HEK293 (cell line): ENCODE data around the gene KCNMB2.

Experiments
- CTCF ChIA-PET: fragments of 350-600 bp; formaldehyde crosslinking; extraction: SDS; loops from one replicate; lab custom pipeline; 2021; ENCODE audit warnings: antibody characterized with exemption; lab: Yijun Ruan, JAX
- POLR2A ChIA-PET: fragments of 300-600 bp; formaldehyde crosslinking; extraction: SDS; loops from one replicate; lab custom pipeline; 2020; ENCODE audit warnings: antibody characterized with exemption, inconsistent platforms; lab: Yijun Ruan, JAX
- H3K27ac ChIP-seq: fragments of 200-500 bp; sonication (Bioruptor generic); 2 replicates; pipeline ENCODE4 v1.5.1; 2014; ENCODE audit warnings: low read depth, low read length, control low read depth, inconsistent platforms; ENCODE audit errors: extremely low read depth
- H3K36me3 ChIP-seq, 2 experiments: fragments of 200-500 bp in 1 of 2; sonication (Bioruptor generic) in 1 of 2; 1 replicate in 1 of 2; 2 replicates in 1 of 2; pipeline ENCODE4 v1.5.1; 2014 to 2017; ENCODE audit warnings: inconsistent platforms in 2 of 2, low read length in 2 of 2; ENCODE audit not compliant: control insufficient read depth in 2 of 2, insufficient read depth in 1 of 2
- H3K4me1 ChIP-seq: fragments of 200-500 bp; sonication (Bioruptor generic); 2 replicates; pipeline ENCODE4 v1.5.1; 2014; ENCODE audit warnings: mild to moderate bottlenecking, low read length, inconsistent platforms; ENCODE audit not compliant: control insufficient read depth, insufficient read depth
- H3K4me3 ChIP-seq: 2 replicates; pipeline ENCODE4 v1.5.1; 2011; ENCODE audit warnings: low read depth, mild to moderate bottlenecking, control low read depth, low read length, moderate library complexity
- H3K9me3 ChIP-seq: fragments of 200-500 bp; sonication (Bioruptor generic); 2 replicates; pipeline ENCODE4 v1.5.1; 2014; ENCODE audit warnings: low read depth, low read length, inconsistent platforms; ENCODE audit not compliant: control insufficient read depth, insufficient read depth
- ZNF146 ChIP-seq: fragments of 450-650 bp; formaldehyde crosslinking; IDR thresholded peaks from 2 replicates; pipeline ENCODE4 v1.5.1; 2016; ENCODE audit warnings: missing biosample characterization, missing genetic modification characterization
- ZNF148 ChIP-seq: fragments of 450-650 bp; formaldehyde crosslinking; IDR thresholded peaks from 2 replicates; pipeline ENCODE4 v1.5.0; 2017; ENCODE audit warnings: missing biosample characterization, missing genetic modification characterization, borderline replicate concordance
- ZNF155 ChIP-seq: fragments of 450-650 bp; formaldehyde crosslinking; IDR thresholded peaks from 2 replicates; pipeline ENCODE4 v1.5.1; 2016; ENCODE audit warnings: missing biosample characterization, missing genetic modification characterization
- ZNF398 ChIP-seq: fragments of 450-650 bp; formaldehyde crosslinking; IDR thresholded peaks from 2 replicates; pipeline ENCODE4 v1.5.1; 2017; ENCODE audit warnings: missing biosample characterization, missing genetic modification characterization
- ZNF518A ChIP-seq: fragments of 450-650 bp; formaldehyde crosslinking; conservative IDR thresholded peaks from 2 replicates; pipeline ENCODE4 v1.5.1; 2016; ENCODE audit warnings: low read depth, missing biosample characterization, missing genetic modification characterization
- ZNF623 ChIP-seq: fragments of 450-650 bp; formaldehyde crosslinking; IDR thresholded peaks from 2 replicates; pipeline ENCODE4 v1.5.1; 2016; ENCODE audit warnings: missing biosample characterization, missing genetic modification characterization
- ZNF626 ChIP-seq: fragments of 450-650 bp; sonication (Bioruptor Pico); formaldehyde crosslinking; IDR thresholded peaks from 2 replicates; pipeline ENCODE4 v1.5.1; 2018; ENCODE audit warnings: missing biosample characterization, missing genetic modification characterization, inconsistent platforms
- ZNF629 ChIP-seq: fragments of 450-650 bp; formaldehyde crosslinking; IDR thresholded peaks from 2 replicates; pipeline ENCODE4 v1.5.1; 2017; ENCODE audit warnings: missing biosample characterization, missing genetic modification characterization
- ZNF658 ChIP-seq: fragments of 450-650 bp; formaldehyde crosslinking; IDR thresholded peaks from 2 replicates; pipeline ENCODE4; 2016; ENCODE audit warnings: missing biosample characterization, missing genetic modification characterization
- ZNF677 ChIP-seq: fragments of 450-650 bp; IDR thresholded peaks from 2 replicates; pipeline ENCODE4 v1.5.0; 2018; ENCODE audit warnings: missing biosample characterization, mild to moderate bottlenecking, missing genetic modification characterization, moderate library complexity
- TF ChIP-seq, protein P1 (sequence below): fragments of 450-650 bp; formaldehyde crosslinking; IDR thresholded peaks from 2 replicates; pipeline ENCODE4 v1.5.1; 2016; ENCODE audit warnings: missing biosample characterization, missing genetic modification characterization, low read depth
- TF ChIP-seq, protein P2 (sequence below): fragments of 450-650 bp; formaldehyde crosslinking; IDR thresholded peaks from 2 replicates; pipeline ENCODE4 v1.5.1; 2016; ENCODE audit warnings: missing biosample characterization, missing genetic modification characterization, borderline replicate concordance
- TF ChIP-seq, protein P3 (sequence below): fragments of 450-650 bp; formaldehyde crosslinking; IDR thresholded peaks from 2 replicates; pipeline ENCODE4 v1.5.1; 2016; ENCODE audit warnings: missing biosample characterization, missing genetic modification characterization

KCNMB2 gene

DNA sequence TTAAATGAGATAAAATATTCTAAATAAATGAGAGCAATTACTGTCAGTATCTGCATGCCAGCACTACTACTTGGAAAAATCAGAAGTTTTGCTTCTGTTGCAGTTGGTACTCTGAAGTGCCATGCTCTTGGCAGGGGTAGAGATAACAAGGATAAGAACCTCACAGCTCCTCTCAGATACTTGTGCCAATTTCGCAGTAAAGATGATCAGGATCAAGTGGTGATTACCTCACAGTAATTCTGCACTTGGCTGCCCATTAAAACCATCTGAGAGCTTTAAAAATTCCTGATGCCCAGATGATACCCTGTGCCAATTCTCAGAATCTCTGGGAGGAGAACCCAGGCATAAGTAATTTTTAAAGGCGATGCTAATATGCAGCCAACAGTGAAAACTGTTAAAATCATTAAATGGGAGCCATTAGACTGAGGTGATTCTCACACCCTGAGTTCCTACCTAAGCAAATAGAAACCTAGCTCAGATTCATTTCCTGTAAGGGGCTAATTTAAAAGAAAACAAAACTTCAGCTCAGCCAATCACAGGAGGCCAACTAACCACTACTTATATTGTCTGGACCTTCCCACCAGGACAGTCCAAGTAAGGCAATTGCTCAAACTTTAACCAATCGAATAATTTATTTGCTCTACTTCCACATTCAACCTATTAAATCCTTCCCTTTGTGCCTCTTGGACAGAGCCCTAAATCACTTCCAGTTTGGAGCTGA, 171.2 kb downstream of the KCNMB2 start (continued):
- TF ChIP-seq, protein P1, sequence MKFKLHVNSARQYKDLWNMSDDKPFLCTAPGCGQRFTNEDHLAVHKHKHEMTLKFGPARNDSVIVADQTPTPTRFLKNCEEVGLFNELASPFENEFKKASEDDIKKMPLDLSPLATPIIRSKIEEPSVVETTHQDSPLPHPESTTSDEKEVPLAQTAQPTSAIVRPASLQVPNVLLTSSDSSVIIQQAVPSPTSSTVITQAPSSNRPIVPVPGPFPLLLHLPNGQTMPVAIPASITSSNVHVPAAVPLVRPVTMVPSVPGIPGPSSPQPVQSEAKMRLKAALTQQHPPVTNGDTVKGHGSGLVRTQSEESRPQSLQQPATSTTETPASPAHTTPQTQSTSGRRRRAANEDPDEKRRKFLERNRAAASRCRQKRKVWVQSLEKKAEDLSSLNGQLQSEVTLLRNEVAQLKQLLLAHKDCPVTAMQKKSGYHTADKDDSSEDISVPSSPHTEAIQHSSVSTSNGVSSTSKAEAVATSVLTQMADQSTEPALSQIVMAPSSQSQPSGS, result no peak
- TF ChIP-seq, protein P2, sequence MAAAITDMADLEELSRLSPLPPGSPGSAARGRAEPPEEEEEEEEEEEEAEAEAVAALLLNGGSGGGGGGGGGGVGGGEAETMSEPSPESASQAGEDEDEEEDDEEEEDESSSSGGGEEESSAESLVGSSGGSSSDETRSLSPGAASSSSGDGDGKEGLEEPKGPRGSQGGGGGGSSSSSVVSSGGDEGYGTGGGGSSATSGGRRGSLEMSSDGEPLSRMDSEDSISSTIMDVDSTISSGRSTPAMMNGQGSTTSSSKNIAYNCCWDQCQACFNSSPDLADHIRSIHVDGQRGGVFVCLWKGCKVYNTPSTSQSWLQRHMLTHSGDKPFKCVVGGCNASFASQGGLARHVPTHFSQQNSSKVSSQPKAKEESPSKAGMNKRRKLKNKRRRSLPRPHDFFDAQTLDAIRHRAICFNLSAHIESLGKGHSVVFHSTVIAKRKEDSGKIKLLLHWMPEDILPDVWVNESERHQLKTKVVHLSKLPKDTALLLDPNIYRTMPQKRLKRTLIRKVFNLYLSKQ (tag by site-specific recombination), result no peak
- TF ChIP-seq ZNF658 (tag by site-specific recombination), result no peak

- Histone ChIP-seq H3K9me3 (no peaks in the 10 kb centered on the region), H3K4me1 (no peaks in the 10 kb centered on the region), H3K27ac (no peak overlapping the region), H3K4me3 (no peak overlapping the region), H3K36me3 (no peaks in the 10 kb centered on the region)
- POLR2A ChIA-PET, result no interaction called here
- TF ChIP-seq ZNF677 (tag by site-specific recombination), result no peak
- TF ChIP-seq ZNF518A (tag by site-specific recombination), result no peak
- no peak for TF ChIP-seq ZNF155 (tag by site-specific recombination)
- no peak for TF ChIP-seq ZNF148 (tag by site-specific recombination)
- TF ChIP-seq, protein P3, sequence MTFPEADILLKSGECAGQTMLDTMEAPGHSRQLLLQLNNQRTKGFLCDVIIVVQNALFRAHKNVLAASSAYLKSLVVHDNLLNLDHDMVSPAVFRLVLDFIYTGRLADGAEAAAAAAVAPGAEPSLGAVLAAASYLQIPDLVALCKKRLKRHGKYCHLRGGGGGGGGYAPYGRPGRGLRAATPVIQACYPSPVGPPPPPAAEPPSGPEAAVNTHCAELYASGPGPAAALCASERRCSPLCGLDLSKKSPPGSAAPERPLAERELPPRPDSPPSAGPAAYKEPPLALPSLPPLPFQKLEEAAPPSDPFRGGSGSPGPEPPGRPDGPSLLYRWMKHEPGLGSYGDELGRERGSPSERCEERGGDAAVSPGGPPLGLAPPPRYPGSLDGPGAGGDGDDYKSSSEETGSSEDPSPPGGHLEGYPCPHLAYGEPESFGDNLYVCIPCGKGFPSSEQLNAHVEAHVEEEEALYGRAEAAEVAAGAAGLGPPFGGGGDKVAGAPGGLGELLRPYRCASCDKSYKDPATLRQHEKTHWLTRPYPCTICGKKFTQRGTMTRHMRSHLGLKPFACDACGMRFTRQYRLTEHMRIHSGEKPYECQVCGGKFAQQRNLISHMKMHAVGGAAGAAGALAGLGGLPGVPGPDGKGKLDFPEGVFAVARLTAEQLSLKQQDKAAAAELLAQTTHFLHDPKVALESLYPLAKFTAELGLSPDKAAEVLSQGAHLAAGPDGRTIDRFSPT (tag by site-specific recombination), result no peak
- no peak for TF ChIP-seq ZNF398 (tag by site-specific recombination)
- TF ChIP-seq ZNF623 (tag by site-specific recombination), result no peak
- TF ChIP-seq ZNF629 (tag by site-specific recombination), result no peak
- no peak for TF ChIP-seq ZNF146
- TF ChIP-seq ZNF626 (tag by site-specific recombination), result no peak
- CTCF ChIA-PET, result no interaction called here
These were observed 172.8 kb downstream of the KCNMB2 start for GRCh38 chr3:178709051-178709450.
